GM18511 (cell line): ENCODE results near the gene SPATA31A6.
"Not testable (repeated sequence)": the region's sequence is repeated elsewhere in the genome, so short reads cannot be mapped to it uniquely, and the experiment has no call there.

Experiments
- ATAC-seq: cut with Tn5 transposase; IDR thresholded peaks from one replicate; pipeline ENCODE4 v1.9.1; 2021; ENCODE audit warnings: mild to moderate bottlenecking, moderate library complexity; ENCODE audit not compliant: unreplicated experiment

Gene SPATA31A6

DNA sequence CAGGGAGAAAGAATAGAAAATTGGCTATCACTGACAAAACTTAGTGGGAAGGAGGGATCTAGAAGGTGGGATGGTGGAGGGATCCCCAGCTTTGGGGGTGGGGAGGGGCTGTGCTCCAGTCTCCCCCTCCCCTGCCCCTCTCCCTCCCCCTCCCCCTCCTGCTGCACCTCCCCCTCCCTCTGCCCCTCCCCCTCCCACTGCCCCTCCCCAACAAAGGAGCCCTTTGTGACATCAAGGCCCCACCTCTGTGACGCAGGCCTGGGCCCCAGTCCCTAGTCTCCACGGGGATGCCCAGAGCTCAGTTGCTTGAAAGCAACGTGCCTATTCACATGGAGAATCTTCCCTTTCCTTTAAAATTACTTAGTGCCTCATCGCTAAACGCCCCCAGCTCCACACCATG is at the start of gene SPATA31A6:
SPATA31A6 (plus strand) TSS at position 301 of the 400 bp plus-strand sequence; CDS start at position 330, 29 bp downstream.
- not testable (repeated sequence) for ATAC-seq

DNA sequence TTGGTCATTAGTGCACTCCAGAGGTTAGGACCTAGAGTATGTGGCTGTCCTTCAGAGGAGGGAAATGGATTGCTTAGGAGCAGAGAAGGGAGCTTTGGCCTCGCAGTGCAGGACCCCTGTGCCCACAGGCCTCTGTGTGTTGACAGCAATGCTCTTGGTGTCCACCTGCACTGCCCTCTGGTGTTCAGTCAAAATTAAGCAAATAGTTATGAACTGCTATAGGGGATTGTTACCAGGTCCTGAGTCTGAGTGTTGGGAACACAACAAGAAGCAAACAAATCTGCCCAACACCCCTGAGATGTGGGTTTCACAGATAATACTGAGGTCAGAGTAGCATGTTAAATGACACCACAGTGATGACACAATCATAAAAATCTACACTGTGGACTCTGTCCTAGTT is 23.2 kb upstream of the SPATA31A6 start:
- ATAC-seq, result not testable (repeated sequence)

GRCh38 chr9:42219861-42220260 is 36.4 kb downstream of the SPATA31A6 start:
- ATAC-seq, result not testable (repeated sequence)

DNA sequence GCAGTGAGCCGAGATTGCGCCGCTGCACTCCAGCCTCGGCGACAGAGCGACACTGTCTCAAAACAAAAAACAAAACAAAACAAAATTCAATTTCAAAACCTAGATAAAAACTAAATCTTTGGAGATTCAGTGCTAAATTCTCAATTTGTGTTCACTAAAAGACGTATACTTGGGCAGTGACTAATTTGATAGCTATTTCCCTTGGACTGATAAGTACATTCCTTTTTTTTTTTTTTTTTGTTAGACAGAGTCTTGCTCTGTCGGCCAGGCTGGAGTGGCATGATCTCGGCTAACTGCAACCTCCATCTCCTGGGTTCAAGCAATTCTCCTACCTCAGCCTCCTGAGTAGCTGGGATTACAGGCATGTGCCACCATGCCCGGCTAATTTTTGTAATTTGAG is 39.8 kb downstream of the SPATA31A6 start:
- ATAC-seq, result not testable (repeated sequence)

DNA sequence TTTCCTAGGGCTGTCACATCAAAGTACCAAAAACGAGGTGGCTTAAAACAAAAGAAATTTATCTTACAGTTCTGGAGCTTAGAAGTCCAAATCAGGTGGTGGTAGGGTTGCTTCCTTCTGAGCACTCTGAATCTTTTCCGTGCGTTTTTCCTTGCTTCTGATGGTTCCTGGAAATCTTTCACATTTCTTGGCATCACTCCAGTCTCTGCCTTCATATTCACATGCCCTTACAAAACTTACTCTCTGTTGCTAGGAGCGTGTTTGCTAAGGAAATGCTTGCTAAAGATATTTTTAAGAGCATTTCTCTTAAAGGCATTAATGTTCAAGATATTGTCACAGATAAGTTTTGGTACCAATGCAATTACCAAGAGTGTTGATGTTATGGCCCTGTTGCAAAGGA is 49.6 kb downstream of the SPATA31A6 start:
- ATAC-seq, result not testable (repeated sequence)

DNA sequence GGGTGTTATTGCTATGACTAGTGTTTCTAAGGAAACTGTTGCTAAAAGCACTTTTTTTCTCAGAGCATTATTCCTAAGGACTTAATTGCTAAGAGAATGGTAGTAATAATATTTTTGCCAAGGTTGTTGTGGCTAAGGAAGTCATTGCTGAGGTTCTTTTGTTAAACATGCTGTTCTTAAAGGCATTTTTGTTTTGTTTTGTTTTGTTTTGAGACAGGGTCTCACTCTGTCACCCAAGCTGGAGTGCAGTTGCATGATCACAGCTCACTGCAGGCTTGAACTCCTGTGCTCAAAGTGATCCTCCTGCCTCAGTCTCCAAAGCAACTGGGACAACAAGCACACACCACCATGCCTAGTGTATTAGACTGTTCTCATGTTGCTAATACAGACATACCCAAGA is 51.2 kb downstream of the SPATA31A6 start:
- ATAC-seq, result not testable (repeated sequence)

GRCh38 chr9:42235352-42235991 is 52.0 kb downstream of the SPATA31A6 start:
- ATAC-seq, result not testable (repeated sequence)

- ATAC-seq, result not testable (repeated sequence)
Observed at GRCh38 chr9:42236097-42236496, 52.6 kb downstream of the SPATA31A6 start.

DNA sequence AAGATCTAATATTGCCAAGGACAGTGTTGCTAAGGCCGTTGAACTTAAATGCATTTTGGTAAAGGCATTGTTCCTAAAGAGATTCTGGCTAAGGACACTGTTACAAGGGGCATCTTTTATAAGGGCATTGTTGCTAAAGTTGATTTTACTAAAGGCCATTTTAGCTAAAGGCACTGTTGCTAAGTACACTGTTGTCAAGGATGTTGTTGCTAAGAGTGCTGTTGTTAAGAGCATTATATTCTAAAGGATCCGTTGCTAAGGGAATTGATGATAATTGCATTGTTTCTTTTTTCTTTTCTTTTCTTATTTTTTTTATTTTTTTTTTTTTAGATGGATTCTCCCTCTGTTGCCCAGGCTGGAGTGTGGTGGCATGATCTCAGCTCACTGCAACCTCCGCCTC is 53.9 kb downstream of the SPATA31A6 start:
- not testable (repeated sequence) for ATAC-seq

DNA sequence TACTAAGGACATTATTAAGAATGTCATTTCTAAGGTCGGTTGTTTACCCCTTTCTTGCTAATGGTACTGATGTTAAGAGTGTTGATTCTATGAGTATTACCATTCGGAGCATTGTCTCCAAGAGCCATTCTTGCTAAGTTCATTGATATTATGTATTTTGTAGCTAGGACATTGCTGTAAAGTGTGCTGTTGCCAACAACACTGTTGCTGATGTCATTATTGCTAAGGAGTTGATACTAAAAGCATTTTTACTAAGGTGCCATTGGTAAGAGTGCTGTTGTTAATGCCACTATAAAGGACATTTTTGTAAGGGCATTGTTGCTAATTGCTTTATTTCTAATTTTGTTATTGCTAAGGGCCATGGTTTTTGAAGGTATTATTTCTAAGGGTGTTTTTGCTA is 55.4 kb downstream of the SPATA31A6 start:
- not testable (repeated sequence) for ATAC-seq
